GM12874 (cell line): ENCODE results near the gene STAB2.
A peak's percentile ranks its signal among the peaks of the same experiment; 100 is the strongest.

Experiments
- TF ChIP-seq, protein P1 (sequence below): IDR thresholded peaks from 2 replicates; pipeline ENCODE4 v1.5.1; 2011; ENCODE audit warnings: low read depth, mild to moderate bottlenecking, control low read depth, low read length, moderate library complexity; ENCODE audit not compliant: insufficient read depth

Gene STAB2

GRCh38 chr12:103745962-103746361 lies 158.9 kb downstream of the STAB2 start:
- TF ChIP-seq, protein P1, sequence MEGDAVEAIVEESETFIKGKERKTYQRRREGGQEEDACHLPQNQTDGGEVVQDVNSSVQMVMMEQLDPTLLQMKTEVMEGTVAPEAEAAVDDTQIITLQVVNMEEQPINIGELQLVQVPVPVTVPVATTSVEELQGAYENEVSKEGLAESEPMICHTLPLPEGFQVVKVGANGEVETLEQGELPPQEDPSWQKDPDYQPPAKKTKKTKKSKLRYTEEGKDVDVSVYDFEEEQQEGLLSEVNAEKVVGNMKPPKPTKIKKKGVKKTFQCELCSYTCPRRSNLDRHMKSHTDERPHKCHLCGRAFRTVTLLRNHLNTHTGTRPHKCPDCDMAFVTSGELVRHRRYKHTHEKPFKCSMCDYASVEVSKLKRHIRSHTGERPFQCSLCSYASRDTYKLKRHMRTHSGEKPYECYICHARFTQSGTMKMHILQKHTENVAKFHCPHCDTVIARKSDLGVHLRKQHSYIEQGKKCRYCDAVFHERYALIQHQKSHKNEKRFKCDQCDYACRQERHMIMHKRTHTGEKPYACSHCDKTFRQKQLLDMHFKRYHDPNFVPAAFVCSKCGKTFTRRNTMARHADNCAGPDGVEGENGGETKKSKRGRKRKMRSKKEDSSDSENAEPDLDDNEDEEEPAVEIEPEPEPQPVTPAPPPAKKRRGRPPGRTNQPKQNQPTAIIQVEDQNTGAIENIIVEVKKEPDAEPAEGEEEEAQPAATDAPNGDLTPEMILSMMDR: no peak

DNA sequence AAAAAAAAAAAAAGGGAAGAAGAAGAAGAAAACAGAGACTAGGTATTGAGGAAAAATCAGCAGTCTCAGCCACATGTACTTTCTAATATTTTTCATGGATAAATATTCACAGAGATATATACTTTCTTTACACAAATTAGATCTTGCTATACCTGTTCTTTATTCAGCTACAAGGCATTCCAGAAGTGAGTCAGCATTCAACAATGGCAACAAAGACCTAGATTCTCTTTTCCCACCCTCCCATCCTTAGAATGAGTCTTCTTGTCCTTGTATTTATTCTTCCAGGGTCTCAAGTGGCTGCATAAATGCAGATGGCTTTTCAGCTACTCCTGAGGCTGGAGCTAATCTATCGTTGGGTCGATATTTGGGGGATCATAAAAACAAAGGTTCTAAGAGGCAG lies 160.9 kb downstream of the STAB2 start:
- TF ChIP-seq, protein P1: no peak

DNA sequence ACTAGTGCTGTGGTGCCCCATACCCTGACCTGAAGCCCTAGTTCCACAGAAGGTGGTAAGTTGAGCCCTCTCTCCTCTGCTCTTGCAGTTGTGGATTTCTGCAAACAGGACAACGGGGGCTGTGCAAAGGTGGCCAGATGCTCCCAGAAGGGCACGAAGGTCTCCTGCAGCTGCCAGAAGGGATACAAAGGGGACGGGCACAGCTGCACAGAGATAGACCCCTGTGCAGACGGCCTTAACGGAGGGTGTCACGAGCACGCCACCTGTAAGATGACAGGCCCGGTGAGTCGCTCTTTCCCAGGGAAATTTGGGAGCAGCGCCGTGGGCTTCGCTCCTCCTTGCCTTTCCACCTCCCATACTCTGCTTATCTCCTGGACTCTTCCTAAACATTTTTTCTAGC lies 161.8 kb downstream of the STAB2 start:
- TF ChIP-seq, protein P1: no peak

GRCh38 chr12:103751171-103751570 lies 164.1 kb downstream of the STAB2 start:
- TF ChIP-seq, protein P1: peak; percentile 36; the same call in 1 of the 2 replicates

DNA sequence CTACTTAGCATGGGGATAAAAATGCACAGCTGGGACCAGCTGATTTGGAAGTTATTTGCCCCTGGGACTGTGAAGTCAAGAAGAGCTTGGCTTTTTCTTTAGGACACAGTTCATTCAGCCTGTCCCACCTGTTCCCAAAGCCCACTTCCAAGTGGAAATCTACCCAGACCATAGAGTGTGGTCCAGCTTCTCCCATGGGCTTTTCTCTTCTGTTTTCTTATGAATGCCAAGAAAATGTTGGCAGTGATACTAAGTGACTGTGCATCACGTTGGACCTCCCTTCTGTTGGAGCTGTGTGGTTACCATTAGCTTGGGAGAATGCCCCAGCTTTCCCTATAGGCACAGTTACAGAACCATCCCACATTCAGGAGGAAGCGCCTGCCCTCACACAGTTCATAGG lies 164.5 kb downstream of the STAB2 start:
- TF ChIP-seq, protein P1: no peak

GRCh38 chr12:103755425-103755824 lies 168.4 kb downstream of the STAB2 start:
- TF ChIP-seq, protein P1: no peak

DNA sequence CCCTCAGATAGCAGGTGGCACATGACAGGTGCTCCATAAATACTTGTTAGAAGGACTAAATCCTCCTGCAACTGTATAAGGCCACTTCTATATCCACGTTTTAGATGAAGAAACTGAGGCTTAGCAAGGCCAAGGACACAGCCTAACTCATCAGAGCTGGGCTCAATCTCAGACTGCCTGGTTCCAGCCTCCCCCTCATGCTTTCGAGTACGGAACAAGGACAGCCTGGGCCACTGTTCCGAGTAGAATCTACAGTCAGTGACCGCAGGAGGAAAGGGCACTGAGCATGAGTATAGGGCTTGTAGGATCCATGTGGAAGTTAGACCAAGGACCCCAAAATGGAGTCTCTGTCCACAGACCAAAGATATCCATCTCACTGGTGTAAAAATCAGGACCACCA lies 169.4 kb downstream of the STAB2 start:
- TF ChIP-seq, protein P1: no peak

DNA sequence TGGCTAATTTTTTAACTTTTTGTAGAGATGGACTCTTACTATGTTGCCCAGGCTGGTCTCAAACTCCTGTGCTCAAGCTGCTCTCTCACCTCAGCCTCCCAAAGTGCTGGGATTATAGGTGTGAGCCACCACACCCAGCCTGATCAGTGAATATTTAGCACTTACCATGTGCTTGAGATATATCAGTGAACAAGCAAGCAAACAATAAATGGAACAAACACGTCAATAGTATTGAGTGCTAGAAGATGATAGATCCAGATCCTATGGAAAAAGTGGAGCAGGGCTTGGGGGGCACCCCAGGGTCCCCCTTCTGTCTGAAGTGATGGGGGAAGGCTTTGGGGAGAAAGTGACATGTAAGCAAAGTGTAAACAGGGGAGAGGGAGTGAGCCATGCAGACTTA lies 170.2 kb downstream of the STAB2 start:
- TF ChIP-seq, protein P1: no peak
